Stimulated activated naive CD4-positive, alpha-beta T cell (primary cell): ENCODE results near the gene CD101.

ENCODE experiments used
- DNase-seq, 6 experiments: peaks; one replicate each; lab custom pipeline; 2025; lab: John Stamatoyannopoulos, UW

The CD101 gene

DNA sequence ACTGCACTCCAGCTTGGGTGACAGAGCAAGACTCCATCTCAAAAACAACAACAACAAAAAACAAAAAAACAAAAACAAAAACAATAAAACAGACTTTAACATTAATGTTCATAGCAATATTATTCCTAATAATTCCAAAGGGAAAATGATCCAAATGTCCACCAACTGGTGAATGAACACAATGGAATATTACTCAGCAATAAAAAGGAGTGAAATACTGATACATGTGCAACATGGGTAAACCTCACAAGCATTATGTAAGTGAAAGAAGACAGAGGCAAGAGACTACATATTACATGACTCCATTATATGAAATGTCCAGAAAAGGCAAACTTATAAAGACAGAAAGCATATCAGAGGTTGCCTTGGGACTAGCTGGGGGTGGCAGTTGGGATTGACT is 52.5 kb downstream of the CD101 start:
- DNase-seq = no peak

DNA sequence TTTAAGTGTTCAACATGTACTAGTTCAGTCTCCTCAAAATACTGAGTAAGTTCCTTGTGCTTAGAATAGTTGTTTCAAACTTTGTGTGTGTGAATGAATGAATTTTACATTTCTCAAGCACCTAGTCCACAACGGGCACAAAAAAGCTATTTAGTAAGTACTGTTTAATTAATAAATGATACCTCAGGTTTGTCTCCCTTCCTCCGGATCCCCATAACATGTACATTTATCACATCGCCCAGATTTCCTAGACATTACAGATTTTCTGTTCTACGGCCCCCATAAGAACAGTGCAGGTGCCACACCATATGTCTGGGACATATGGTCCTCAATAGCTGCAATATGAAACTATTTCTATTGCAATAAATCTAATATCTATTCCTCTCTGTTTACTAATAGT is 57.2 kb downstream of the CD101 start:
- no peak for DNase-seq

- DNase-seq = peak; percentile 40 to 81 (median 60)
Measured at GRCh38 chr1:117059334-117059677, 57.7 kb downstream of the CD101 start.

- DNase-seq = peak; percentile 92 to 99 (median 96)
Measured at GRCh38 chr1:117059678-117060440, 58.3 kb downstream of the CD101 start, which contains the start of gene TTF2. Gene TTF2 (plus strand): TSS chr1:117060326. CDS start chr1:117060347, 21 bp downstream.

GRCh38 chr1:117060441-117061317 is 59.1 kb downstream of the CD101 start:
- DNase-seq = peak in 2 of 6 experiments; percentile 32 to 40

DNA sequence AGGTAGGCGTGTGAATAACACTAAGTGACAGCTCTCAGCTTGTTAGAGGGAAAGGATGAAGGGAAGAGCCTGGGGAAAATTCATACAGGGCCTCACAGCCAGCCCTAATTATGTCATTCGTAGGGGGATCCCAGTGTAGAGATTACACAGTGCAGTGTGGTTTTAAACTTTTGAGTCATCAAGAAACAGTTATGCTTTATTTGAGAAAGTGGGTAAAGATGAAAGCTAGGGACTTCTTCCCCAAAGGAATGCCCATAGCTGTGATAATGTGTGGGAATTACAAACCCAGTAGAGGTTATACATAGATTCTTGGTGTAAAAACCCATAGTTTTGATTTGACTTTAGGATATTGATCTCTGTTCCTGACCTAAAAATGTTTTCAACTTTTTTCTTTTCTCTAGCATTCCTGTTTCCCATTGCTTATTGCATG is 60.4 kb downstream of the CD101 start:
- no peak for DNase-seq

GRCh38 chr1:117066367-117066766 is 64.8 kb downstream of the CD101 start:
- DNase-seq = no peak

DNA sequence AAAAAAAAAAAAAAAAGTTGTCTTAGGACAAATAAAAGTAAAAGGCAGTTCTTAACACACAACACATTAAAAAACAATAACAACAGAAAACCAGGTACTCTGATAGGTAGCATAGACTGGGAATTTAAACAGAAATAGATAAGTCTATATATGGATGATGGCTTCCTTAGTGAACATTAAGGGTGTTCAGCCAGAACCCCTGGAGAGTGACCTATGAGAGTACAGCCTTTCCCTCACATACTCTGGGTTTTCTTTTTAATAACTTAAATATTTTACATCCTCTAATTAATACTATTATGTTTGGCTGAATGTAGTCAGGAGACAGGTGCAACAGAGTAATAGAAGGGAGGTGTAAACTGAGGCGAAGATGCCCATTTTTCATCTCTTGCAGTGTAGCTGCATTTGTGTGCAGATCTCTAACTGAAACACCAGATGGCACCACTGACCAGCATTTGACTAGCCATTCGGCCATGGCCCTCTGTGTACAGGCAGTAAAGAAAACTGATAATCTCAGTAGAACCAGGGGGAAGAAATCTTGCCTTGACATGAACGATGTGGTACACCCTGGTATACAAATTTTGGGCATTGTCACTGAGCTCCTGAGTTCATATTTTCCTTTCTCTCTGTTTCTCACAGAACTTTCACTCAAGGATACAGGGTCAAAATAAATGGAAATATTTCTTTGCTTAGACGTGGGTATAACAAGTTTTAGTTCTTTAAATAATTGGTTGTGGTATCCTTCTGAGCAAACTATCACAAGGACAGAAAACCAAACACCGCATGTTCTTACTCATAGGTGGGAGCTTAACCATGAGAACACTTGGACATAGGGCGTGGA is 66.2 kb downstream of the CD101 start:
- peak in 1 of 6 experiments; percentile 6 for DNase-seq

- DNase-seq = no peak
Measured at GRCh38 chr1:117068580-117068979, 67.0 kb downstream of the CD101 start.

- DNase-seq = no peak
Measured at GRCh38 chr1:117069220-117069844, 67.8 kb downstream of the CD101 start.

- DNase-seq = no peak
Measured at GRCh38 chr1:117070124-117070523, 68.6 kb downstream of the CD101 start.

DNA sequence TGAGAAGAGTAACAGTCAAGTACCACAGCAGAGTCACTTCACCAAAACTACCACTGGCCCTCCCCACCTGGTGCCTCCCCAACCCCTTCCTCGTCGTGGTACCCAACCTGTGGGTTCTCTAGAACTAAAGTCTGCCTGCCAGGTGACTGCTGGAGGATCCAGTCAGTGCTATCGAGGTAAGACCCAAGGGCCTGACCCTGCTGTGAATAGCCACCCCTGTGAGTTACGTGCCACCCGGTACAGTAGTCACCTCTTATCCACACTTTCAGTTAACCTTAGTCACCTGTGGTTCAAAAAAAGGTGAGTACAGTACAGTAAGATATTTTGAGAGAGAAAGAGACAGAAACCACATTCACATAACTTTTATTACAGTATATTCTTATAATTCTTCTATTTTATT is 75.1 kb downstream of the CD101 start:
- DNase-seq = no peak

- DNase-seq = no peak
Measured at GRCh38 chr1:117077267-117077666, 75.7 kb downstream of the CD101 start.

- DNase-seq = no peak
Measured at GRCh38 chr1:117079737-117080136, 78.2 kb downstream of the CD101 start.

- DNase-seq = no peak
Measured at GRCh38 chr1:117084231-117084630, 82.7 kb downstream of the CD101 start.
